Measurements from ENCODE around the gene FUT6.

GRCh38 chr19:5793188-5793587 is 46.3 kb downstream of the FUT6 start:
- no peak for TF ChIP-seq CTCF (IDR thresholded peaks at IDR 0.05)
- no peak for TF ChIP-seq POLR2A (IDR thresholded peaks at IDR 0.05)

All from esophagus squamous epithelium (tissue), 4 donors.